HepG2 (cell line): ENCODE measurements around the gene EPHB4. TPM values are rescaled to one million over a fixed set of nuclear protein-coding genes. Genes with fewer than 3 reads are reported as not detected.

Source experiments
- ATAC-seq: fragments of 200-7000 bp; cut with Tn5 transposase; 3 replicates; pipeline ENCODE4 v1.9.1; 2020; ENCODE audit warnings: mild to moderate bottlenecking, moderate library complexity
- BruUV-seq: library from RNA; stranded (reverse); fragments of 400-500 nt; replicated peaks from 2 replicates; lab custom pipeline; 2021; lab: Mats Ljungman, UMichigan
- CTCF ChIA-PET: fragments of 300-600 bp; formaldehyde crosslinking; extraction: SDS; loops from one replicate; lab custom pipeline; 2021; ENCODE audit warnings: low total read pairs, inconsistent platforms, low intra/inter-chr PET ratio; lab: Yijun Ruan, JAX
- POLR2A ChIA-PET: fragments of 350-600 bp; sonication (Branson Sonifier 250); formaldehyde crosslinking; loops from one replicate; lab custom pipeline; 2020; ENCODE audit warnings: antibody characterized with exemption, inconsistent platforms; lab: Yijun Ruan, JAX
- DNase-seq: peaks from one replicate; pipeline ENCODE4 v3.0.0-alpha.2; 2015; ENCODE audit warnings: low spot score
- FAIRE-seq: peaks from 3 replicates; lab custom pipeline; 2011; peaks lifted over from hg19 to GRCh38; lab: Jason Lieb, UNC
- H2AFZ ChIP-seq: one replicate; pipeline ENCODE4 v1.6.1; 2011; ENCODE audit warnings: low read length, inconsistent platforms
- H3K27ac ChIP-seq: fragments of 300-600 bp; 3 replicates; pipeline ENCODE4 v1.8.0; 2011; ENCODE audit warnings: mixed run types, mild to moderate bottlenecking, mixed read lengths, low read length, inconsistent platforms; ENCODE audit not compliant: insufficient read depth; ENCODE audit errors: extremely low read length
- H3K27me3 ChIP-seq, 2 experiments: fragments of 200-600 bp in 1 of 2; 2 replicates in 1 of 2; 3 replicates in 1 of 2; pipeline versions ENCODE4 v1.6.0 to v1.8.0; 2011; ENCODE audit warnings: low read length in 2 of 2, mild to moderate bottlenecking in 2 of 2, moderate library complexity in 2 of 2, inconsistent platforms in 1 of 2; ENCODE audit not compliant: insufficient read depth in 2 of 2, control insufficient read depth in 1 of 2
- H3K36me3 ChIP-seq, 2 experiments: fragments of 200-600 bp in 1 of 2; replicated peaks in 1 of 2; 2 replicates in 1 of 2; 3 replicates in 1 of 2; pipeline versions ENCODE4 v1.5.1 to v1.8.0; 2011; ENCODE audit warnings: low read length in 2 of 2, inconsistent platforms in 1 of 2; ENCODE audit not compliant: insufficient read depth in 2 of 2, control insufficient read depth in 1 of 2
- H3K4me1 ChIP-seq: 2 replicates; pipeline ENCODE4 v1.5.1; 2012; ENCODE audit warnings: low read length, inconsistent platforms; ENCODE audit not compliant: insufficient read depth
- H3K4me2 ChIP-seq: 2 replicates; pipeline ENCODE4 v1.6.0; 2011; ENCODE audit warnings: low read depth, low read length, inconsistent platforms
- H3K4me3 ChIP-seq, 3 experiments: fragments of 200-600 bp in 1 of 3; sonication (generic), shearing (Covaris generic) in 1 of 3; replicated peaks in 1 of 3; 2 replicates each; pipeline ENCODE4 v1.5.1; 2011 to 2016; ENCODE audit warnings: low read length in 3 of 3, inconsistent platforms in 2 of 3, low read depth in 2 of 3, mild to moderate bottlenecking in 2 of 3, control low read depth in 1 of 3, mixed read lengths in 1 of 3; ENCODE audit not compliant: insufficient read depth in 1 of 3
- H3K79me2 ChIP-seq: one replicate; pipeline ENCODE4 v1.6.1; 2011; ENCODE audit warnings: low read length, inconsistent platforms; ENCODE audit not compliant: insufficient read depth
- H3K9ac ChIP-seq: 2 replicates; pipeline ENCODE4 v1.6.0; 2011; ENCODE audit warnings: mild to moderate bottlenecking, low read depth, low read length, inconsistent platforms; ENCODE audit not compliant: insufficient read depth
- H3K9me3 ChIP-seq: 2 replicates; pipeline ENCODE4 v1.5.1; 2012; ENCODE audit warnings: mild to moderate bottlenecking, low read length
- H4K20me1 ChIP-seq: 2 replicates; pipeline ENCODE4 v1.6.0; 2011; ENCODE audit warnings: inconsistent platforms, mild to moderate bottlenecking, low read length, moderate library complexity; ENCODE audit not compliant: insufficient read depth
- ETS1 ChIP-seq: sonication (generic); formaldehyde crosslinking; IDR thresholded peaks from 2 replicates; pipeline ENCODE4 v1.4.0; 2020; ENCODE audit warnings: missing genetic modification reagents
- FOXO4 ChIP-seq: sonication (generic); formaldehyde crosslinking; conservative IDR thresholded peaks from 2 replicates; pipeline ENCODE4 v1.8.1; 2023; ENCODE audit warnings: missing genetic modification reagents
- HMG20A ChIP-seq: IDR thresholded peaks from 2 replicates; pipeline ENCODE4 v1.6.1; 2016; ENCODE audit warnings: borderline replicate concordance
- HMG20B ChIP-seq: conservative IDR thresholded peaks from 2 replicates; pipeline ENCODE4 v1.6.1; 2016; ENCODE audit warnings: missing genetic modification reagents, missing compliant biosample characterization
- HNF4G ChIP-seq, 2 experiments: sonication (generic) in 1 of 2; formaldehyde crosslinking in 1 of 2; IDR thresholded peaks; 2 replicates each; pipeline versions ENCODE4 v1.4.0 to v1.6.1; 2011 to 2020; ENCODE audit warnings: borderline replicate concordance in 2 of 2, low read depth in 2 of 2, mild to moderate bottlenecking in 2 of 2, low read length in 1 of 2, missing genetic modification reagents in 1 of 2, moderate library complexity in 1 of 2
- HNRNPH1 ChIP-seq: fragments of 200-400 bp; formaldehyde crosslinking; optimal IDR thresholded peaks from 2 replicates; pipeline ENCODE3; 2017; ENCODE audit warnings: mild to moderate bottlenecking, low read depth, low read length
- JARID2 ChIP-seq: sonication (generic); formaldehyde crosslinking; IDR thresholded peaks from 2 replicates; pipeline ENCODE4 v1.8.1; 2023; ENCODE audit warnings: missing genetic modification reagents, inconsistent platforms; ENCODE audit not compliant: insufficient replicate concordance
- RBM39 ChIP-seq: fragments of 200-400 bp; formaldehyde crosslinking; IDR thresholded peaks from one replicate; pipeline ENCODE4 v1.6.1; 2018; ENCODE audit warnings: antibody characterized with exemption, mild to moderate bottlenecking, low read depth, low read length; ENCODE audit not compliant: poor library complexity, severe bottlenecking
- RCOR2 ChIP-seq: IDR thresholded peaks from 2 replicates; pipeline ENCODE4 v1.6.1; 2016; ENCODE audit warnings: missing biosample characterization, missing genetic modification reagents
- ZNF253 ChIP-seq: sonication (generic); formaldehyde crosslinking; IDR thresholded peaks from 2 replicates; pipeline ENCODE4 v1.8.0; 2022; ENCODE audit warnings: mild to moderate bottlenecking, missing genetic modification reagents, borderline replicate concordance
- ZNF280D ChIP-seq: sonication (generic); formaldehyde crosslinking; IDR thresholded peaks from 2 replicates; pipeline ENCODE4 v1.5.1; 2020; ENCODE audit warnings: mild to moderate bottlenecking, missing genetic modification reagents
- ZNF562 ChIP-seq: sonication (generic); formaldehyde crosslinking; IDR thresholded peaks from 2 replicates; pipeline ENCODE4 v1.8.0; 2022; ENCODE audit warnings: missing genetic modification reagents, borderline replicate concordance
- ZNF580 ChIP-seq: IDR thresholded peaks from 2 replicates; pipeline ENCODE4 v1.6.1; 2016; ENCODE audit warnings: low read depth, borderline replicate concordance
- ZNF713 ChIP-seq: sonication (generic); formaldehyde crosslinking; IDR thresholded peaks from 2 replicates; pipeline ENCODE4 v1.4.0; 2020; ENCODE audit warnings: mild to moderate bottlenecking, missing genetic modification reagents
- ZNF773 ChIP-seq: sonication (generic); formaldehyde crosslinking; IDR thresholded peaks from 2 replicates; pipeline ENCODE4 v1.4.0; 2020; ENCODE audit warnings: missing genetic modification reagents, borderline replicate concordance
- WGBS: methylation state at CpG from one replicate; pipeline ENCODE4 v1.1.6; 2017; ENCODE audit warnings: low lambda C conversion rate; 5-methylcytosine and 5-hydroxymethylcytosine counted together
- in situ Hi-C: cut with HindIII; loops from 2 replicates; pipeline ENCODE4 v1.10.0; 2017; ENCODE audit warnings: low pct_unique_long_range_greater_than_20kb; ENCODE audit not compliant: extremely low pct_ligation_motif_present
- intact Hi-C: fragments of 100-400 bp; cut with micrococcal nuclease; formaldehyde crosslinking; loops from one replicate; pipeline ENCODE4 v1.10.0; 2022; ENCODE audit not compliant: unreplicated experiment
- polyA plus RNA-seq, 8 experiments: library from polyadenylated mRNA; depleted of rRNA in 3 of 8; stranded (reverse) in 7 of 8; unstranded in 1 of 8; fragments of >200 nt; fragmentation: Illumina TruSeq in 4 of 8; extraction: Trizol in 4 of 8; gene quantifications; 2 replicates each; pipeline versions ENCODE4 v1.2.1 to v1.2.3, GENCODE V29; 2011 to 2016; ENCODE audit warnings: low read depth in 4 of 8, missing spikeins in 1 of 8, mixed read lengths in 1 of 8; ENCODE audit not compliant: insufficient read depth in 1 of 8
- total RNA-seq, 5 experiments: library from RNA; depleted of rRNA; stranded (reverse); fragments of >200 nt; fragmentation: Illumina TruSeq; extraction: Trizol; gene quantifications; 2 replicates each; pipeline ENCODE4 v1.2.3, GENCODE V29; 2016; ENCODE audit warnings: low read depth in 1 of 5

The EPHB4 gene
- total and polyA plus RNA-seq, 2 of the 13 experiments (the other 11 are each of a cell fraction or from before 2014, with no cell fraction given), result 61.4 to 69.6 TPM

- Histone ChIP-seq H3K4me1 (peaks cover 38% of the 10 kb centered on the region), H3K27ac (peak overlapping the region; percentile 87), H4K20me1 (peaks cover 19% of the 10 kb centered on the region), H3K4me2 (peak overlapping the region; percentile 82), H3K36me3 (peaks cover 1 to 16% of the 10 kb centered on the region in 2 experiments; a peak in 4 of 5 replicates), H2AFZ (no peak overlapping the region), H3K4me3 (peak overlapping the region; percentile 55 to 89 (median 86)), H3K9ac (peak overlapping the region; percentile 91), H3K9me3 (no peaks in the 10 kb centered on the region), H3K27me3 (peaks cover 0 to 2% of the 10 kb centered on the region in 2 experiments; a peak in 2 of 5 replicates), H3K79me2 (peaks cover 36% of the 10 kb centered on the region)
- ChIA-PET CTCF (no interaction called here), POLR2A (interaction anchor here (0.6 to 0.8 kb wide), 2 partner anchors 16 to 193 kb away, joined by 3 read pairs; partner anchors contain the start of gene UFSP1)
- no TSS peak for BruUV-seq
- FAIRE-seq (no peak), ATAC-seq (no peak), DNase-seq (no peak)
- in situ Hi-C loops (no loop called here), intact Hi-C loops (loop anchor here (1.0 kb wide), 1 partner anchor 167 kb away; the partner anchor contains the start of gene POP7)
- 91% methylated on average over 10 of the region's 10 CpGs for WGBS
- TF ChIP-seq FOXO4 (CRISPR knock-in tag), result no peak
- no peak for TF ChIP-seq RBM39
- no peak for TF ChIP-seq ZNF713 (CRISPR knock-in tag)
- TF ChIP-seq HMG20A (CRISPR knock-in tag), result no peak
- TF ChIP-seq HMG20B (CRISPR knock-in tag), result no peak
- no peak for TF ChIP-seq JARID2 (CRISPR knock-in tag)
- no peak for TF ChIP-seq ZNF580 (CRISPR knock-in tag)
- no peak for TF ChIP-seq ZNF773 (CRISPR knock-in tag)
- TF ChIP-seq ZNF253 (CRISPR knock-in tag), result 0 out of 2 replicates have a peak, but pooled peaks have one; percentile 58
- TF ChIP-seq HNF4G (IDR thresholded peaks at IDR 0.05; ENCODE audit: borderline replicate concordance, low read depth, low read length), result no peak
- no peak for TF ChIP-seq HNF4G (CRISPR knock-in tag; IDR thresholded peaks at IDR 0.05; ENCODE audit: borderline replicate concordance, low read depth)
- no peak for TF ChIP-seq ZNF280D (CRISPR knock-in tag)
- TF ChIP-seq ETS1 (CRISPR knock-in tag), result 0 out of 2 replicates have a peak, but pooled peaks have one; percentile 15
- no peak for TF ChIP-seq RCOR2 (CRISPR knock-in tag)
- TF ChIP-seq HNRNPH1, result no peak
- TF ChIP-seq ZNF562, result no peak
Measured at GRCh38 chr7:100873599-100874299, 46.4 kb upstream of the EPHB4 start.
